ENCODE measurements around the gene MYCBP2.

The MYCBP2 gene

DNA sequence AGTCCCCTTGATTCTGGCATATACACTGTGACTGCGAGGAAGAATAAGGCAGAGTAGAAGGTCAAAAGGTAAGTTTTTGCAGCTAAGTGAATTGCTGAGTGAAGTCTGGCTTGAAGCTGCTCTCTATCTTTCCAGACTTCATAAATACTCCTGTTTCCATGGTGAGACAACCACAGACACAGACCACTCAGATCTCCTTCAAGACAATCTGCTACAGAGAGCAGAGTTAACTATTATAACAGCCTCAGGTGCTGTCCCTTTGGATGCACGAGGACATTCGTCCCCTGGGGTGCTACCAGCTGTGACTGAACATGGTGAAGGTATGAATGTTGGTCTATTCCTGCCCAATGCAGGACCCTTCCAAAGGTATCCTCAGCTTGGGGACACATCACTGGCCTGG is 104.0 kb downstream of the MYCBP2 start (continued):
- TF ChIP-seq, protein P1, sequence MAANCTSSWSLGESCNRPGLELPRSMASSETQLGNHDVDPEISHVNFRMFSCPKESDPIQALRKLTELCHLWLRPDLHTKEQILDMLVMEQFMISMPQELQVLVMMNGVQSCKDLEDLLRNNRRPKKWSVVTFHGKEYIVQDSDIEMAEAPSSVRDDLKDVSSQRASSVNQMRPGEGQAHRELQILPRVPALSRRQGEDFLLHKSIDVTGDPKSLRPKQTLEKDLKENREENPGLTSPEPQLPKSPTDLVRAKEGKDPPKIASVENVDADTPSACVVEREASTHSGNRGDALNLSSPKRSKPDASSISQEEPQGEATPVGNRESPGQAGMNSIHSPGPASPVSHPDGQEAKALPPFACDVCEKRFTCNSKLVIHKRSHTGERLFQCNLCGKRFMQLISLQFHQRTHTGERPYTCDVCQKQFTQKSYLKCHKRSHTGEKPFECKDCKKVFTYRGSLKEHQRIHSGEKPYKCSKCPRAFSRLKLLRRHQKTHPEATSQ (tag by site-specific recombination; IDR thresholded peaks at IDR 0.05) = no peak
- TF ChIP-seq ZNF585B (tag by site-specific recombination; IDR thresholded peaks at IDR 0.05) = no peak
- no peak for TF ChIP-seq ZSCAN16 (tag by site-specific recombination; IDR thresholded peaks at IDR 0.05)
- no peak for TF ChIP-seq FEZF1 (tag by site-specific recombination; IDR thresholded peaks at IDR 0.05)
- TF ChIP-seq ZBTB48 (tag by site-specific recombination; IDR thresholded peaks at IDR 0.05) = no peak
- no peak for TF ChIP-seq IKZF3 (tag by site-specific recombination; IDR thresholded peaks at IDR 0.05)
- TF ChIP-seq, protein P2, sequence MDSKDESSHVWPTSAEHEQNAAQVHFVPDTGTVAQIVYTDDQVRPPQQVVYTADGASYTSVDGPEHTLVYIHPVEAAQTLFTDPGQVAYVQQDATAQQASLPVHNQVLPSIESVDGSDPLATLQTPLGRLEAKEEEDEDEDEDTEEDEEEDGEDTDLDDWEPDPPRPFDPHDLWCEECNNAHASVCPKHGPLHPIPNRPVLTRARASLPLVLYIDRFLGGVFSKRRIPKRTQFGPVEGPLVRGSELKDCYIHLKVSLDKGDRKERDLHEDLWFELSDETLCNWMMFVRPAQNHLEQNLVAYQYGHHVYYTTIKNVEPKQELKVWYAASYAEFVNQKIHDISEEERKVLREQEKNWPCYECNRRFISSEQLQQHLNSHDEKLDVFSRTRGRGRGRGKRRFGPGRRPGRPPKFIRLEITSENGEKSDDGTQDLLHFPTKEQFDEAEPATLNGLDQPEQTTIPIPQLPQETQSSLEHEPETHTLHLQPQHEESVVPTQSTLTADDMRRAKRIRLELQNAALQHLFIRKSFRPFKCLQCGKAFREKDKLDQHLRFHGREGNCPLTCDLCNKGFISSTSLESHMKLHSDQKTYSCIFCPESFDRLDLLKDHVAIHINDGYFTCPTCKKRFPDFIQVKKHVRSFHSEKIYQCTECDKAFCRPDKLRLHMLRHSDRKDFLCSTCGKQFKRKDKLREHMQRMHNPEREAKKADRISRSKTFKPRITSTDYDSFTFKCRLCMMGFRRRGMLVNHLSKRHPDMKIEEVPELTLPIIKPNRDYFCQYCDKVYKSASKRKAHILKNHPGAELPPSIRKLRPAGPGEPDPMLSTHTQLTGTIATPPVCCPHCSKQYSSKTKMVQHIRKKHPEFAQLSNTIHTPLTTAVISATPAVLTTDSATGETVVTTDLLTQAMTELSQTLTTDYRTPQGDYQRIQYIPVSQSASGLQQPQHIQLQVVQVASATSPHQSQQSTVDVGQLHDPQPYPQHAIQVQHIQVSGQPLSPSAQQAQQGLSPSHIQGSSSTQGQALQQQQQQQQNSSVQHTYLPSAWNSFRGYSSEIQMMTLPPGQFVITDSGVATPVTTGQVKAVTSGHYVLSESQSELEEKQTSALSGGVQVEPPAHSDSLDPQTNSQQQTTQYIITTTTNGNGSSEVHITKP (tag by site-specific recombination; IDR thresholded peaks at IDR 0.05) = no peak
- no peak for TF ChIP-seq ZNF768 (tag by site-specific recombination; IDR thresholded peaks at IDR 0.05)
- no peak for TF ChIP-seq ZNF544 (tag by site-specific recombination; IDR thresholded peaks at IDR 0.05)

DNA sequence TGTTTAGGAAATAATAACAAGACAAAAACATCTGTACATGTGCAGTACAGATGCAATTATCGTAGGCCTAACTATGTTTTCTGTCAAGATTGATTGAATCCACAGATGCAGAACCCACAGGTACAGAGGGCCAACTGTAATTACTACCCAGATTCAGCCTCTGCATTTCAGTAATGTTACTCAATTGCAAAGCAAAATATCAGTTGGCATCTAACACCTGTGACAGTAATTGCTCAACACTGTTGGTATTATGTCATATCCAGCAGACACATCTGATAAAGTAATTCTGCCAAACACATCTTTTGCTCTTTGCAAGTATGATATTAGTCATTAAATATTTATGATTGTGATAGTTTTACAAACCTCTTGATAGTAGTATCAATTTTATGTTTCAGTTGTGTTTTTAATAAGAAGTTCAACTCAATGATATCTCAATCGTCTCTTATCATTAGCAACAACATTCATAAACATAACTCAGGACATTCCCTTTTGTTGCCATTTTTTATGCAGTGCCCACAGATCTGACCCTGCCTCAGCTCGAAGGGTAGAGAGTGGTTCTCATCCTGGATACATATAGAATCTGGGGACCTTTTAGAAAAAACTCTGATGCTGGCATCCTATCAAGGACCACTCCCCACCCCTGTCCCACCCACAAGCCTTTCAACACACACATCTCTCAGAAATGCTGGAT is 104.7 kb downstream of the MYCBP2 start:
- ChIA-PET CTCF (no interaction called here), POLR2A (no interaction called here)
- H3K9me3 ChIP-seq (ENCODE audit: control insufficient read depth, insufficient read depth, low read depth, low read length) = no peaks in the 10 kb centered on the region
- no peak overlapping the region for H3K4me3 ChIP-seq (ENCODE audit: low read depth, low read length)
- TF ChIP-seq SCRT2 (tag by site-specific recombination; IDR thresholded peaks at IDR 0.05) = no peak
- TF ChIP-seq, protein P3, sequence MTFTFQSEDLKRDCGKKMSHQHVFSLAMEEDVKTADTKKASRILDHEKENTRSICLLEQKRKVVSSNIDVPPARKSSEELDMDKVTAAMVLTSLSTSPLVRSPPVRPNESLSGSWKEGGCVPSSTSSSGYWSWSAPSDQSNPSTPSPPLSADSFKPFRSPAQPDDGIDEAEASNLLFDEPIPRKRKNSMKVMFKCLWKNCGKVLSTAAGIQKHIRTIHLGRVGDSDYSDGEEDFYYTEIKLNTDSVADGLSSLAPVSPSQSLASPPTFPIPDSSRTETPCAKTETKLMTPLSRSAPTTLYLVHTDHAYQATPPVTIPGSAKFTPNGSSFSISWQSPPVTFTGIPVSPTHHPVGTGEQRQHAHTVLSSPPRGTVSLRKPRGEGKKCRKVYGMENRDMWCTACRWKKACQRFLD (tag by site-specific recombination; IDR thresholded peaks at IDR 0.05) = no peak
- TF ChIP-seq ZNF214 (tag by site-specific recombination; IDR thresholded peaks at IDR 0.05; ENCODE audit: borderline replicate concordance) = no peak
- no peak for TF ChIP-seq KLF16 (tag by site-specific recombination; IDR thresholded peaks at IDR 0.05)
- TF ChIP-seq WT1 (tag by site-specific recombination; IDR thresholded peaks at IDR 0.05) = no peak
- no peak for TF ChIP-seq ZFP69B (tag by site-specific recombination; IDR thresholded peaks at IDR 0.05)
- no peak for TF ChIP-seq ZNF114 (tag by site-specific recombination; IDR thresholded peaks at IDR 0.05)
- TF ChIP-seq SP2 (tag by site-specific recombination; IDR thresholded peaks at IDR 0.05) = no peak
- TF ChIP-seq, protein P4, sequence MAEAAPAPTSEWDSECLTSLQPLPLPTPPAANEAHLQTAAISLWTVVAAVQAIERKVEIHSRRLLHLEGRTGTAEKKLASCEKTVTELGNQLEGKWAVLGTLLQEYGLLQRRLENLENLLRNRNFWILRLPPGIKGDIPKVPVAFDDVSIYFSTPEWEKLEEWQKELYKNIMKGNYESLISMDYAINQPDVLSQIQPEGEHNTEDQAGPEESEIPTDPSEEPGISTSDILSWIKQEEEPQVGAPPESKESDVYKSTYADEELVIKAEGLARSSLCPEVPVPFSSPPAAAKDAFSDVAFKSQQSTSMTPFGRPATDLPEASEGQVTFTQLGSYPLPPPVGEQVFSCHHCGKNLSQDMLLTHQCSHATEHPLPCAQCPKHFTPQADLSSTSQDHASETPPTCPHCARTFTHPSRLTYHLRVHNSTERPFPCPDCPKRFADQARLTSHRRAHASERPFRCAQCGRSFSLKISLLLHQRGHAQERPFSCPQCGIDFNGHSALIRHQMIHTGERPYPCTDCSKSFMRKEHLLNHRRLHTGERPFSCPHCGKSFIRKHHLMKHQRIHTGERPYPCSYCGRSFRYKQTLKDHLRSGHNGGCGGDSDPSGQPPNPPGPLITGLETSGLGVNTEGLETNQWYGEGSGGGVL (tag by site-specific recombination; IDR thresholded peaks at IDR 0.05) = no peak
- TF ChIP-seq, protein P5, sequence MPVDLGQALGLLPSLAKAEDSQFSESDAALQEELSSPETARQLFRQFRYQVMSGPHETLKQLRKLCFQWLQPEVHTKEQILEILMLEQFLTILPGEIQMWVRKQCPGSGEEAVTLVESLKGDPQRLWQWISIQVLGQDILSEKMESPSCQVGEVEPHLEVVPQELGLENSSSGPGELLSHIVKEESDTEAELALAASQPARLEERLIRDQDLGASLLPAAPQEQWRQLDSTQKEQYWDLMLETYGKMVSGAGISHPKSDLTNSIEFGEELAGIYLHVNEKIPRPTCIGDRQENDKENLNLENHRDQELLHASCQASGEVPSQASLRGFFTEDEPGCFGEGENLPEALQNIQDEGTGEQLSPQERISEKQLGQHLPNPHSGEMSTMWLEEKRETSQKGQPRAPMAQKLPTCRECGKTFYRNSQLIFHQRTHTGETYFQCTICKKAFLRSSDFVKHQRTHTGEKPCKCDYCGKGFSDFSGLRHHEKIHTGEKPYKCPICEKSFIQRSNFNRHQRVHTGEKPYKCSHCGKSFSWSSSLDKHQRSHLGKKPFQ (tag by site-specific recombination; IDR thresholded peaks at IDR 0.05) = no peak
- TF ChIP-seq ZNF112 (tag by site-specific recombination; IDR thresholded peaks at IDR 0.05) = no peak
- no peak for TF ChIP-seq ZSCAN30 (tag by site-specific recombination; IDR thresholded peaks at IDR 0.05)
- TF ChIP-seq, protein P6, sequence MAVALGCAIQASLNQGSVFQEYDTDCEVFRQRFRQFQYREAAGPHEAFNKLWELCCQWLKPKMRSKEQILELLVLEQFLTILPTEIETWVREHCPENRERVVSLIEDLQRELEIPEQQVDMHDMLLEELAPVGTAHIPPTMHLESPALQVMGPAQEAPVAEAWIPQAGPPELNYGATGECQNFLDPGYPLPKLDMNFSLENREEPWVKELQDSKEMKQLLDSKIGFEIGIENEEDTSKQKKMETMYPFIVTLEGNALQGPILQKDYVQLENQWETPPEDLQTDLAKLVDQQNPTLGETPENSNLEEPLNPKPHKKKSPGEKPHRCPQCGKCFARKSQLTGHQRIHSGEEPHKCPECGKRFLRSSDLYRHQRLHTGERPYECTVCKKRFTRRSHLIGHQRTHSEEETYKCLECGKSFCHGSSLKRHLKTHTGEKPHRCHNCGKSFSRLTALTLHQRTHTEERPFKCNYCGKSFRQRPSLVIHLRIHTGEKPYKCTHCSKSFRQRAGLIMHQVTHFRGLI (tag by site-specific recombination; IDR thresholded peaks at IDR 0.05) = no peak
- TF ChIP-seq ZXDB (tag by site-specific recombination; IDR thresholded peaks at IDR 0.05) = no peak
- no peak for TF ChIP-seq REPIN1 (tag by site-specific recombination; IDR thresholded peaks at IDR 0.05; ENCODE audit: low read depth)
- TF ChIP-seq ZNF530 (tag by site-specific recombination; IDR thresholded peaks at IDR 0.05; ENCODE audit: low read depth) = no peak
- TF ChIP-seq, protein P7, sequence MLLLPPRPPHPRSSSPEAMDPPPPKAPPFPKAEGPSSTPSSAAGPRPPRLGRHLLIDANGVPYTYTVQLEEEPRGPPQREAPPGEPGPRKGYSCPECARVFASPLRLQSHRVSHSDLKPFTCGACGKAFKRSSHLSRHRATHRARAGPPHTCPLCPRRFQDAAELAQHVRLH (tag by site-specific recombination; IDR thresholded peaks at IDR 0.05) = no peak
- H3K27ac ChIP-seq (ENCODE audit: extremely low read depth, low read depth, low read length) = no peak overlapping the region
- H3K36me3 ChIP-seq (ENCODE audit: control insufficient read depth in 2 of 2, insufficient read depth in 1 of 2, low read length in 2 of 2) = peaks cover 0 to 42% of the 10 kb centered on the region in 2 experiments; a peak in 1 of 3 replicates
- H3K4me1 ChIP-seq (ENCODE audit: control insufficient read depth, insufficient read depth, low read length) = no peaks in the 10 kb centered on the region

All from HEK293 (cell line).